Astrocyte of the hippocampus (primary cell): Measurements from ENCODE around the gene STK24.
A peak's percentile ranks its signal among the peaks of the same experiment; 100 is the strongest.

Source experiments
- DNase-seq: peaks from one replicate; pipeline ENCODE4 v3.0.0; 2011; ENCODE audit warnings: low read depth, low spot score

Gene STK24

DNA sequence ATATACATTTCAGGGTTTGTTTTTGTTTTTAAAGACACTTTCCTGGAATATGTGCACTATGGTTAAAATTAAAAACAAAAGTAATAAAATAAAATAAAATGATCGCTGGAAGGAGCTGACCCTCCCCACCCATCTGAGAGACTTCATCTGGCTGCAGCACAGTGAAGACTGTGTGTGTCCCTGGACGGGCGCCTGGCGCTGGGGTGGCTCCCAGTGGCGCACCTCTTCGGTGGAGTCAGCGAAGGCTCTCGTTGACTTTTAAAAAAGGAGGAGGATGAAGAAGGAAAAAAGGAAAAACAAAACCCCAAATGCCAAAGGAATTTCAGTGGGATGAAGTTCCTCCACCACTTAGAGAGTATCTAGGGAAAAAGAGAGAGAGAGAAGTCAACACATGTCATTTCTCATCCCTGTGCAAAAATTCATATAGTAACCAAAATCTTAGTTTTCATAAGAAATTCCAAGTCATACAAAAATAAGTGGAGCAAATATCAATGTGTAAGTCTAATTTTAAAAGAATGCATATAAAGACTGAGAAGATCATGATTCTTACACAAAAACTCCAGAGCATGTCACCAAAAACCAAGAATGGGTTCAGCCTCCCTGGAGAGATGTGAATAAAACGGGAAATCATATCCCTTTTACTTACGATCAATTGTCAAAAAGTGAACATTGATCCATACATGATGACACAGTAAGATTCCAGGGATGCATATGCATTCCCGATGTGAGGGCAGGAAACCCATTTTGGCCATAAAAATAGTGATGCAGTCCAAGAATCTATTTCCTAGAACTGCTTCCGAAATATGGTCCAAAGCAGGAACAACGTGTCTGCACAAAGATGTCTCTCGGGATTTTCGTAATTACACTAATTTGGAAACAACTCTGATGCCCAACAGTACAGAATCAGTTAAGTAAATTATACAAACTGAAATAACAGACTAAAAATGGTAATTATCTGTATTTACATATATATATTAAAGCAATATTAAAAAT lies 123.8 kb downstream of the STK24 start:
- DNase-seq, result no peak

DNA sequence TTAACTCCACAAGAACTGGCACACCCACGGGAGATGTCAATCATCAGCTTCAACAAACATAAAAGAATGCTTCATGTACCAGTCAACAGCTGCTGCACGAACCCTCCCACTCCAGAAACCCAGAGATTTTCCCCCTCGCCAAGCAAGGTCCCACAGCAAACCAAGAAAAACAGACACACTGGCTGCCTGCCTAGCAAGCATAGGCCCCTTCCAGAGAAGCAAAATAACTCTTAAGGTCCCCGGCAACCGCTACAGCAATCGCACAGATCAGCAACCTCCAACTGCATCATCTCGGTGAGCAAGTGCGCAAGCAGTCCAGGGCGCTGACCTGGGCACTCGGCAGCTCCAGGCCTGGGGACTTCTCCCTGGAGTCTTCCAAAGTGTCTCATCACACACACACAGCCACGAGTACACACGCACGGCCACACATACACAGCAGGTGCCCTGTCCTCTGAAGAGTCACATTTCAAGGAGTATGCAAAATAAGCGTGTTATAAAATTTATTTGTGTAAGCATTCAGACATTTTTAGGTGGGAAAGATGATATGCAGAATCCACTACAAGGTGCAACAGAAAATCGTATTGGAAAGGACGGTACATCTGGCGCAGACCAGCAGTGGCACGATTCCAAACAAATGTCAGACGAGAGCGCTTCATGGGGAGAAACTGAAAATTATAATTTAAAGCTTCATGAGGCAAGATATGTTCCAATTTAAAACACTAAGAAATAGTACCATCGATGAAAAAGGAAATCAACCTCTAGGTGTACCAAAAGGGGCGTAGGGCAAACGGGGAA lies 125.0 kb downstream of the STK24 start:
- peak; percentile 88 for DNase-seq

DNA sequence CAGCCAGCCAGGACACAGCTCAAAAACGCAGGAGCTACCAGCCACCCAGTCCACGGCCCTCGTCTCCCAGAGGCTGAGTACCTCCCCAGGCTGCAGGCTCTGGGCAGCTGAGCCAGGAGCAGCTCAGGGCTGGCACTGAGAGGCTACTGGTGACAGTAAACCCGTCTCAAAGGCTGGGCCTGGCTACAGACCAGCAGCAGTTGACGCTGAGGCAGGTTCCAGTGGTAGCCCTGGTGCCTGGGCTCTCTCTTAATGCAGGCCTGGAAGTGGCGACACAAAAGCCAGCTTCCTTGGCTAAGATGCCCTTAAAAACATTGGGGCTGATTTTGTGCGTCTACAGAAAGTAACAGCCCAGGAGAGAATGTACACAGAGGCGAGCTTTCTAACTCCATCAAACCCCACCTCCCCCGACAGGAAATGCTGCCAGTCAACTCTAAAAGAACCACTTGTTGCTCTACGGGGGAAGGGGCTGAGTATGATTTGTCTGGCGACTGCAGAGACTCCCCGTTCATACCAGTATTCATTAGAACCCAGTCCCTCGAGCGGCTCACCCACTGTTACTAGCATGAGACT lies 126.3 kb downstream of the STK24 start:
- peak; percentile 46 for DNase-seq

DNA sequence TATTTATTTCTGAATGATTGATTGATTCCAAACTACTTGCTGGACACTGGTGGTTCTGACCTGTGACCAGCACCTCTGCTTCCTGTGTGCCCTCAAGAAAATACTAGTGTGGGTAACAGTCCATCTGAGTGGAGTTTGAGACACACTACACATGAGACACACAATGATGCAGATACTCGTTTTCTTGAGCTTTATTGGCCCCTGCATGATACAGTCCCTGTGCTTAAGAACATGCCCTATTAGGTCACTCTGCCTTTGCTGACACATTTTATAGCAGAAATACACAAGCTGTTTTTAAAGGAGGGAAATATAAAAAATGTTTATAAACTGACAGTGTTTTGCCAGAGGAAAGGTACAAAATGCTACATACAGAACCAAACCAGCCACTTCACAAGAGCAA lies 126.9 kb downstream of the STK24 start:
- no peak for DNase-seq

DNA sequence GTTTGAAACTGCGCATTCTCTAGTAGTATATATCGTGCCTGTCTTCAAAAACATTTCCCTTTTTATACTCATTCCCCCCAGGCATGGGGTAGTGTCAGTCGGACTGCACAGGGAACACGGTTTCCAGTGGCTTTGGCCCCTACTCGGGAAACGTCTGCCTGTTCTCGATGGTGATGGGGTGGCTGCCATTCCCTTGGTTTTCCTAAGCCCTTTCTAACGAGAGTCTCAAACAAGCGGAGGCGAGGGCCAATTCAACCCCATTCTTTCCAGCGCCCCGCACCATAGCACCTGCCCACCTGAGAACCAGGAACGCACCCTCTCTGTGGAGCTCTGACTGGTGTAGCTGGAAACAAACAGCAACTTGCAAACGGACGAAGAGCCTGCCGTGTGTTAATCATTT lies 127.6 kb downstream of the STK24 start:
- DNase-seq, result no peak

DNA sequence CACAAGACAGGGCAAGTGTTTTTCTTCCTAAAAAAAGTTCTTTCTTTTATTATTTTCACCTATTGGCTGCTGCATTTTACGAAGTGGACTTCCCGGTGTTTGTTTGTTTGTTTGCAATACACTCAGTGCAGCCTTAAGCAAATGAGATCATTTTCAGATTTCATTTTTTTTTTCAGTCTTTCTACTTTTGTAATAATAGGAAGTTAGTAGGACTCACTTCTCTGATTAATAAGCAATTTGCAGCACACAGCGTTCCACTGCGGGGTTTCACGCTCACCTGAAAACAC lies 128.3 kb downstream of the STK24 start:
- DNase-seq, result no peak

DNA sequence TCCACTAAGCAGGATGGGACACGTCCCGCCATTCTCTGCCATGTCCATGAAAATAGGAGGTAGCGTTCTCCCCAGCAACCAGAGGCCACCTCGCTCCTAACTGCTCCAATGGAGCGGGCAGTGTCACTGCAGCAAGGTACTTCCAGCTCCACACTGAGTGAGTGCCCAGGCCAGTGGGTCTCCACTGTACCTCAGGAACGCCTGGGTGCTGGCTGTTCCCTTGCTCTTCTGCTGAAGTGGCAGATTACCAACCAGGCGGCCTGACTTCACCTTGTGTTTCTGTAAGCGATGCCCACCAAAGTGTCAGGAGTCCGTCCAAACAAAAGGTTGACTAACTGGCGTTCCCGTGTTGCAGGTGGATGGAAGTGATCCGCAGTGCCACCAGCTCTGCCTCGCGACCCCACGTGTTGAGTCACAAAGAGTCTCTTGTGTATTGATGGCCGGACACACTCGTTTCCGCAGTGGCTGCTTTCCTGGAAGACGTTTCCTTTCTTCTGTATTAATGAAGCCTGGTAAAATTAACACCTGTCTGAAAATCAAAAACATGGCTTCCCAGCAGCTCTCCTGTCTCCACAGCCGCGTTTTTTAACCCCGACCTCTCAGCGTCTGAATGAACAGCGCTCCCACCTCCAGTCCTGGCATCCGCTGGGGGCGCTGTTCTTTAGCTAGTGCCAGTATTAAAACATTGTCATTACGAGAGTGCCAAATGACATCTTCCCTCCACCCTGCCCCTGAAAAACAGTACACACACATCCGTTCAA lies 128.8 kb downstream of the STK24 start:
- DNase-seq, result peak; percentile 55

DNA sequence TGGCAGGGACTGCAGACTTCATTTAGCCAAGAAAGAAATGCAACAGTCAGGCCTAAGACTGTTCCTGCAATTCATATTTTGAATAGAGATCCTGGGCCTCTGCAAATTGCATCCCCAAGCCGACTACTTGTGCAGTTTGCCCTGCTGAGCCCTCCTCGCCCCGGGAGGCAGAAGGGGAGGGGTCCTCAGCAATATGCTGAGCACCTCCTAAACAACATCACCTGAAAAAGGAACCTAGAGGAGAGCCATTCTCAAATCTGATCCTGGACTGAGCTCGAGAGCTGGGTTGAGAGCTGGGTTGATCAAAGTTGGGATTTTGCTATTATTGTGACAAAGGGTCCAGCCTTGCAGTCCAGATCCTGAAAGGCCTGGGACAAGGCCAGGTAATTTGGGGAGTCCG lies 129.8 kb downstream of the STK24 start:
- no peak for DNase-seq

DNA sequence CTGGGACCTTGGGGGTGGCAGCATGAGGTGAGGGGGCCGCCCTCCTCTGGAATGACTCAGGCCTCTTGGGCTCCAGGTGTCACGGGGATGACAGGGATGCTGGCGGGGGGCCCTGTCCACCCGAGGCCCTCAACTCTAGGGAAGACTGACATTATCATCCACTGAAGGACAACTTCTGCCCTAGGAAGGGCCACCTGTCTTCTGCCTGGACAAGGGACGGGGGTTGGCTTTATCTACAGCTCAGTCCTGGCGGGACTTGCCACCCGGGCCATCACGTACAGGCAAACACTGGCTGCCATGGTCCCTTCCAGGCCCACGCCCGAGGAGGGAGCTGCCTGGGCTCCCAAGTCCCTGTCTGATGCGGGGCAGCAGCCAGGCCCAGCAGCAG lies 130.7 kb downstream of the STK24 start:
- no peak for DNase-seq

DNA sequence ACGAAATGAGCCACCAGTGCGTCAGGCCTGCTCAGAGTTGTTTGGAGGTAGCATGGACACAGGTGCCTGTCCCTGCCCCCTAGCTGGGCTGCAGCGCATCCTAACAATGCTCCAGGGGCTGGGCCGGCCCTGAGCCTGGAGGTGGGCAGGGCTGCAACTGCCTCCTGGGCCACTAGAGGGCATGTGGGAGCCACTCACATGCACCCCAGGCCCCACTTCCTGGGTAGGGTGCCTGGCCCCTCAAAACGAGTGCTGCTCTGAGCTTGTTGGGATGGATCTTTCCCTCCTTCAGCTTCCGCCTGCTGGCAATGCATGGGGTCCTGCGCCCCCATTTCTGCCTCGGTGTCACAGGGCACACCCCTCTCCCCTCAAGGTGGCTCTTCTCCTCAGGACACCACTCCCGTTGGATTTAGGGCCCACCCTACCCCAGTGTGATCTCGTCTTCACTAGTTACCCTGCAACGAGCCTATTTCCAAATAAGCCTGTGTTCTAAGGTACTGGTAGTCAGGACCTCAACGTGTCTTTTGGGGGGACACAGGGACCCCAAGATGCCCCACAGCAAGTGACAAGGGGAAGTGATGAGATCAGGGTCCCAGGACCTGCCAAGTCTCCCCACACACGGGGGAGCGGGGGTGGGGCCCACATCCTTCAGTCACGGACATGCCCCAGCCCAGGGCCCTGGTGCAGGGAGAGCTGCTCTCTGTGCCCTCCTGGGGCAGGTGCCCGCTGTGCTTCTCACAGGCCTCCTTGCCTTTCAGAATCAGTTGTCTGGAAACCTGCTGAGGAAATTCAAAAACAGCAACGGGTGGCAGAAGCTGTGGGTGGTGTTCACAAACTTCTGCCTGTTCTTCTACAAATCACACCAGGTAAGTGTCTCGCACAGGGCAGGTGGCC lies 131.3 kb downstream of the STK24 start:
- peak; percentile 80 for DNase-seq

DNA sequence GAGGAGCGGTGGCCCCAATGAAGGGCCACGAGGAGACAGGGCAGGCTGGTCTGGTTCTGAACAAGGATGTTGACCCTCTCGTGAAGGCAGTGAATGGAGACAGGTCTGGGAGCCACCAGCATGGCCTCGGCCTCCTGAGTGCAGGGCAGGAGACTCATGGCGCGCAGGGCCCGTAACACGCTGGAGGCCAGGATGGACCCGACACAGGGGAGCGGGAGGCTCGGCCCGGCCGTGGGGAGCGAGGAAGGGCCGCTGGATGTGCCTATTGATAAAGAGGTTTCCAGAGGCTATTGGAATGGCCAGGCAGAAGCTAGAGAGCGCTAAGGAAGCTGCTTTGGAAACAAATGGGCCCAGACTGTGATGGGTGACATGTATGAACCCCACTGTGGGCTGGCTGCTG lies 132.5 kb downstream of the STK24 start:
- no peak for DNase-seq

DNA sequence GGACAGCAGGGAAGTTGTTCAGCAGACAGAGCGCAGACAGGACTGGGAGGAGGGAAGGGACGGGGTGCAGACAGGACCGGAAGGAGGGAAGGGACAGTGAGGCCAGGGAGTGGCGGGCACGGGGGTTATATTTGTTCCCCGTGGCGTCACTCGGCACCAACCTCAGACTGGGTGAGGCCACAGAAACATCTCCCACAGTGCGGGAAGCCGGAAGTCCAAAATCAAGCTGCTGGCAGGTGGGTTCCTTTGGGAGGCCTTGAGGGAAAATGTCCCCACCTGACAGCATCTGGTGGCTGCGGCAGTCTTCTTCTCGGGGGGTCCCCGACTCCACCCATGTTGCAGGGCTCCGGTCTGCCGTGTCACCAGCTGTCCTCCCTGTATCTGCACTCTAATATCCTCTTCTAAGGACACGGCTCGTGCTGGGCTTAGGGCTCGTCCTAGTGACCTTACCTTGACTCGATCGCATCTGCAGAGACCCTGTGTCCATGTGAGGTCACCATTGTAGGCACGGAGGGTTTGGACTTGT lies 133.0 kb downstream of the STK24 start:
- no peak for DNase-seq

DNA sequence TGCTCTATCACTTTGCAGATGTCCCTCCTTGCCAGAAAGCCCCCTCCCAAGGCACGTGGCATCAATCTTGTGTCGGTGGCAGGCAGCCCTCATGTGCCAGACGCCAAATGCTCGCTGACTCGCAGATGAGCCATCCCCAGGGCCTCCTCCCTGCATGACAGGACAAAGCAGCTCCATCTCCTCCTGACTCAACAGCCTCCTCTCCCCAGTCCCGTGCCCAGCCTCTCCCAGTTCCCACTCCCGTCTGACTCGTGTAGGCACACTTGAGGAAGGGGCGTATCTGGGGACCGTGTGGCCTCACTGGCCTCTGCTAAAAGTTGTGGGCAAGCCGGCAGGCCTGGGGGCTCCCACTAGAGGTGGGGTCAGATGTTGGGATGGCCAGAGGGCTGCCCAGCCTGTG lies 133.6 kb downstream of the STK24 start:
- peak; percentile 54 for DNase-seq

DNA sequence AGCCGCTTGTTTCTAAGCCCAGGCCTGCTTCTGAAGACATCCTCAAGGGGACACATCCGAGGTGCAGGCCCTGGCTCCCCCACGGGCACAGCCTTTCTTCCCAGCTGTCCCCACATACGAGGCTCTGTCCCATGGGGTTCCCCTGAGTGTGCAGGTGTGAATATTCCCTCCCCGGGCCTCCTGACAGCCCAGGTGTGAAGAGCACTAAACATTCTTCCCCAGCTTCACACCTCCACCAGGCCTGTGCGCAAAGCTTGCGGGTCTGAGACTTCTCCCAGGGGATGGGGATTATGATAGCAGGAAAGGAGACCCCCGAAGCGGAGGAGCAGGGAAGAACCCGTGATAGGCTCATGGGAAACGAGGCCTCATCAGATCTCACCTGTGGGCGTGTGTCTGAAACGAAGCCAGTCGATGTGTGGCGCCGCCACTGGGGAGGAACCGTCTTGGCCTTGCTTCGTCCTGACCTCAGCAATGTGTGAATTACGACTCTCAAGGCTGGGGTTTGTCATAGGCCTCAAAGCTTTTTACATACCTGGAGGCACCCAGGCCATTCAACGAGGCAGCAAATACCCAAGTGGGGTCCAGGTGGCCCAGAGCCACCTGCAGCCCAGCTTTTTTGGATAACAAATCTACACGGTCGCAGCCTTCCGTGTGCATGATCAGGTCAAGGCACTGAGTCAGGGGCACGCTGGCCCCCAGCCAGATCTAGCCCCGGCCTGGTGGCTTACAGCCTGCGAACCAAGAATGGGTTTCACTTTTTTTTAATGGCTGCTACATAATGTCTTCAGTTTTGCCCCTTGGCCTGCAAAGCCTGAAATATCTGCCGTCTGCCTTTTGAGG lies 134.3 kb downstream of the STK24 start:
- no peak for DNase-seq

DNA sequence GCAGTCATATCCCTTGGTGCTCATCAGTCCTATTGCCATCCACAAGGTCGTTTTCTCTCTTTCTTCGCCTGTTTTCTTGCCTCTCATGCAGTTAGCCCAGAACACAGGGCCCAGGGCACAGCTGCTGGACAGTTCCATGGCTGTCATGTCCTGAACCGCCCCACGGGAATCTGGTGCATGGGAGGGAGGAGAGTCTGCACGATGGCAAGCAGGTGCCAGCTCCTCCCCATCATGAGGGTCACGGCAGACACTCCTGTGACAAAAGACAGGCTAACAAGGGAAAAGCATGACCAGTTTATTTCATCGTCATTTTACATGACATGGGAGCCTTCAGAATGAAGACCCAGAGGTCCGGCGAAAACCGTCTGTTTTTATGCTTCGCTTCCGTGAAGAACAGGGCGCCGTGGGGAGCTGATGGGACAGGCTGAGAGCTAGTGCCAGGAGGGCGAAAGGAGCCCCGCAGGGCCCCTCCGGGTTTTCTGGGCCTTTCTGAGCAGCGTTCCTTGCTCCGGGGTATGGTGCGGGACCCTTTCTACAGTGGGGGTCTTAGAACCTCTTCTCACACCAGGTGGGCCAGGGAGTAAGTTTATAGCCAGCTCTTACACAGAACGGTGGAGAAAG lies 135.7 kb downstream of the STK24 start:
- DNase-seq, result no peak

DNA sequence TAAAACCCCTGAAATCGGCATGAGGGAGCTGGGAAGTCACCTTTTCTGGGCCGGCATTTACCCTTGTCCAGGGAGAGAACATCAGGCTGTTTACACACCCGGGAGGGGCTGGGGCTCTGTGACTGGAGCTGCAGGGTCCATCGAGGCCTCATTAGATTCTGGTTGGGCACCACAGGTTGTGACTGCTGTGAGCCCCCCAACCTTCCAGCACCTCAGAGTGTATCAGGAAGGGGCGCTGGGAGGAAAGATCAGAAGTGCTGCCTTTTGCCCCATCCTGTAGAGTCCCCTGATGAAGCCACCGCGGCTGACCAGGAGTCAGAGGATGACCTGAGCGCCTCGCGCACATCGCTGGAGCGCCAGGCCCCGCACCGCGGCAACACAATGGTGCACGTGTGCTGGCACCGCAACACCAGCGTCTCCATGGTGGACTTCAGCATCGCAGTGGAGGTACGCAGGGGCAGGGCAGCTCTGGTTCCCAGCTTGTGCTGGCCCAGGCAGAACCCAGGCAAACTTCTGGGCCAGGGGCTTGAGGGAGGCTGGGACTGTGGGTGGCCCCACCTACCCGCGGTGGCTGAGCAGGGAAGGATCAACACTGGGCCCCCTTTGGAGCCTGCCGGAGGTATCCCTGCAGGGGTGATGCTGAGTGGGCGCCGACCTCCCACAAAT lies 136.4 kb downstream of the STK24 start:
- no peak for DNase-seq

DNA sequence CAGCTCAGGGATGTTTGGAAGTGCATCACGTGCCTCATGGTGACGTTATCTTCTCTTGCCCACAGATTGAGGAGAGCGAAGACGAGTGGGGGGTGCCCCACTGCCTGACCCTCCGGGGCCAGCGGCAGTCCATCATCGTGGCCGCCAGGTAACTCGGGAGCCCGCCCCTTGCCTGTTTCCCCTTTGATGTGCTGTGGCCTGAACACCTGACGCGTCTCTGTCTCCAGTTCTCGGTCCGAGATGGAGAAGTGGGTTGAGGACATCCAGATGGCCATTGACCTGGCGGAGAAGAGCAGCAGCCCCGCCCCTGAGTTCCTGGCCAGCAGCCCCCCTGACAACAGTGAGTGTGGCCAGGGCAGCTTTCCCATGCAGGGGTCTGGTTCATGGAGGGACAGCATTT lies 137.0 kb downstream of the STK24 start:
- DNase-seq, result no peak

DNA sequence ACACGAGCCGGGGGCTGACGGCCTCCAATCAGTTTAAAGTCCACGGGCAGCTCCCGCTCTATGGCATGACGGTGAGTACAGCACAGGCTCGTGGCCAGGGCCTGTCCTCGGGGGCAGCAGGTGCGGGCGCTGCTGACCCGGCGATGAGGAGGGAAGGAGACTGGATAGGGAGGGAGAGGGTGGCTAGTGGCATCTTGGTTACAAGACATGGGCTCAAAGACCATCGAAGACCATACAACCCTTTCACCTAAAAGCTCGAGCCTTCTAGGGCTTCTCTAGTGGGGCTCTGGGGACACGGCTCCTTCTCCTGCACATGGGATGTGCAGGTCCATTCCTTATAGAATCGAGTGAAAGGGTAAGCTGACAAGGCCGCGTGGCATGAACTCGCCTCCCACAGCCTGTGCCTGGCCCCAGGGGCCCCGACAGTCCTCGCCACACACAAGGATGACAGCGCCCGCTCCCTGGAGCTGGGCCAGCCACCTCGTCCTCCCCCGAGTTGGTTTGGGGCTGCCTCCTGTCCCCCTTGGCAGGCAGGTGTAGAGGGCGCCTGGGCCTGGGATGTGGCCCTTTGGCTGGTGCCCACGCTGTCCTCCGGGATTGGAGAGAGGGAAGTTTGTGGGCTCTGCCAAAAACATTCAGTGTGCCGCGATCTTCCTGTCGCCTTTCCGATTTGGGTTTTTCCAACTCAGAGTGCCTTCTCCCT lies 137.6 kb downstream of the STK24 start:
- DNase-seq, result no peak
